H1 (cell line): ENCODE results near the gene BAHD1. TPM values are rescaled to one million over a fixed set of nuclear protein-coding genes. Genes with fewer than 3 reads are reported as not detected.

Experiments
- HDAC2 ChIP-seq, 2 experiments: fragments of 300-600 bp in 1 of 2; sonication (generic) in 1 of 2; IDR thresholded peaks; 2 replicates each; pipeline ENCODE4 v1.6.1; 2011 to 2012; ENCODE audit warnings: low read depth in 2 of 2, low read length in 2 of 2, mild to moderate bottlenecking in 2 of 2, moderate library complexity in 2 of 2, borderline replicate concordance in 1 of 2, inconsistent platforms in 1 of 2
- PHF8 ChIP-seq: fragments of 200-600 bp; sonication (generic); conservative IDR thresholded peaks from 2 replicates; pipeline ENCODE4 v1.7.1; 2012; ENCODE audit warnings: low read depth, mild to moderate bottlenecking, inconsistent platforms, low read length, moderate library complexity
- POU5F1 ChIP-seq: IDR thresholded peaks from 2 replicates; pipeline ENCODE4 v1.6.1; 2011; ENCODE audit warnings: low read depth, mild to moderate bottlenecking, low read length, moderate library complexity
- polyA plus RNA-seq, 7 experiments: library from polyadenylated mRNA; depleted of rRNA in 3 of 7; stranded (reverse) in 5 of 7; unstranded in 2 of 7; fragments of >200 nt in 5 of 7; fragments of 200-250 nt in 2 of 7; gene quantifications; 1 replicate in 5 of 7; 2 replicates in 1 of 7; 4 replicates in 1 of 7; pipeline versions ENCODE4 v1.2.1 to v1.2.3, GENCODE V29; 2011 to 2013; ENCODE audit warnings: missing spikeins in 2 of 7, mixed read lengths in 2 of 7
- total RNA-seq: library from RNA; stranded (reverse); fragmentation: NEBNext Ultra II Directional; extraction: Animal tissue kit (Norgen Biotek cat#: 25700); gene quantifications from 2 replicates; pipeline ENCODE4 v1.2.1, GENCODE V29; 2021

The BAHD1 gene
- total and polyA plus RNA-seq, 2 of the 8 experiments (the other 6 are each of a cell fraction or from before 2014, with no cell fraction given) = 15.0 to 38.9 TPM

DNA sequence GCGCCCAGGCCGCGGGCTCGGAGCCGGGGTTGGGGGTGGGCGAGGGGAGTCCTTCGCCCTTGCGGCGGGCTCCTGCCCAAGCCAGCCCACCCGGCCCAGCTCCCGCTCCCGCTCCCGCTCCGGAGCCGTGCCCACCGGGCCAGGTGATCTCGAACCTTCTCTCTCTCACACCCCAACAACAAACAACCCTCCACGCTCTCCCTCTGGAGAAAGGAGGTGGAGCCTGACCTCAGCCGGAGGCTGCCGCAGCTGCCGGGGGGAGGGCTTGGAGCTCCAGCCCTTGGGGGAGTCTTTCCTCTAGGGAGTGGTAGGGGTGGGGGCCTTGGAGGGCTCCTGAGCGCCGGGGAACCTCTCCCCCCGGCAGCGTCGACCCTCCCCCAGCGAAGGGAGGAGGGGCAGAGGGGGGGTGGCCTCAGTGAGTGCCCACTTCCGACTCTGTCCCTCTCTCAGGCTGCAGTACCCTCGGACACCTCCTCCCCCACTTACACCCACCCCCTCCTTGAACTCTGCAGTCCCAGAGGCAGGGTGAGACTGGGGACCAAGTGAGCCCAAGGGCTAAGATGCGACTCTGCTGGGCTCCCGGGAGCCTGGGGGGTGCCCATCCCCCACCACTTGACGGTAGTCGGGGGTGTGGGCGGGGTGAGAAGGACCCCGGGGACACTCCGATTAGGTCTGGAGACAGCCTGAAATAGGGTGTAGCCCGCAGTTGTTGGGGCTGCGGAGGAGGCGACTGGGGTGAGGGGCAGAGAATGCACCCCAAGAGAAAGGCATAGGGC, 4.4 kb upstream of the BAHD1 start (continued):
- TF ChIP-seq HDAC2 (IDR thresholded peaks at IDR 0.05; ENCODE audit: borderline replicate concordance in 1 of 2, low read depth in 2 of 2, low read length in 2 of 2) (0 out of 4 replicates have a peak, but pooled peaks of 1 of the 2 experiments have one; percentile 60), PHF8 (0 out of 2 replicates have a peak, but pooled peaks have one; percentile 10), POU5F1 (no peak)
- TF ChIP-seq, all 59 proteins: peak for 7
